PC-9 (cell line): ENCODE data around the gene KBTBD4. TPM values are rescaled to one million over a fixed set of nuclear protein-coding genes. Genes with fewer than 3 reads are reported as not detected.

ENCODE experiments used
- BruUV-seq: library from RNA; stranded (reverse); fragments of 400-500 nt; replicated peaks from 2 replicates; lab custom pipeline; 2021; lab: Mats Ljungman, UMichigan
- CTCF ChIA-PET: fragments of 300-600 bp; sonication (Branson Sonifier 250); formaldehyde crosslinking; loops from one replicate; lab custom pipeline; 2022; ENCODE audit warnings: antibody characterized with exemption; lab: Charles Lee
- POLR2A ChIA-PET: fragments of 300-600 bp; sonication (Branson Sonifier 250); formaldehyde crosslinking; loops from one replicate; lab custom pipeline; 2022; ENCODE audit warnings: antibody characterized with exemption; ENCODE audit not compliant: unreplicated experiment; lab: Charles Lee
- DNase-seq, 2 experiments: peaks; one replicate each; pipeline versions ENCODE4 v3.0.0 to v3.0.0-alpha.2; 2015 to 2022; ENCODE audit warnings: mixed read lengths in 1 of 2
- H2AFZ ChIP-seq: fragments of 200-600 bp; sonication (generic); 2 replicates; pipeline ENCODE4 v1.8.1; 2017; ENCODE audit warnings: antibody characterized with exemption
- H3F3A ChIP-seq: fragments of 200-600 bp; sonication (generic); 2 replicates; pipeline ENCODE4 v1.8.1; 2017; ENCODE audit warnings: antibody characterized with exemption, mild to moderate bottlenecking, low read depth; ENCODE audit not compliant: insufficient read depth
- H3K27ac ChIP-seq: fragments of 200-600 bp; sonication (generic); 2 replicates; pipeline ENCODE4 v1.6.1; 2016; ENCODE audit warnings: mixed run types
- H3K27me3 ChIP-seq: fragments of 200-600 bp; sonication (generic); 2 replicates; pipeline ENCODE4 v1.6.1; 2016; ENCODE audit warnings: low read depth, mixed run types; ENCODE audit not compliant: insufficient read depth
- H3K36me3 ChIP-seq: fragments of 200-600 bp; sonication (generic); 2 replicates; pipeline ENCODE4 v1.6.1; 2016; ENCODE audit warnings: low read depth, mixed run types
- H3K4me1 ChIP-seq: fragments of 200-600 bp; sonication (generic); replicated peaks from 2 replicates; pipeline ENCODE4 v1.6.1; 2016; ENCODE audit warnings: mixed run types; ENCODE audit not compliant: insufficient read depth
- H3K4me2 ChIP-seq: fragments of 200-600 bp; sonication (generic); 2 replicates; pipeline ENCODE4 v1.6.1; 2017; ENCODE audit warnings: mixed run types
- H3K4me3 ChIP-seq: fragments of 200-600 bp; sonication (generic); 2 replicates; pipeline ENCODE4 v1.6.1; 2016; ENCODE audit warnings: mixed run types
- H3K79me2 ChIP-seq: fragments of 200-600 bp; sonication (generic); 2 replicates; pipeline ENCODE4 v1.6.1; 2017; ENCODE audit warnings: low read depth, mixed run types
- H3K9me2 ChIP-seq: fragments of 200-600 bp; sonication (generic); 2 replicates; pipeline ENCODE4 v1.8.1; 2017; ENCODE audit warnings: mild to moderate bottlenecking; ENCODE audit not compliant: insufficient read depth
- H3K9me3 ChIP-seq: fragments of 200-600 bp; sonication (generic); 2 replicates; pipeline ENCODE4 v1.8.1; 2016; ENCODE audit warnings: low read depth; ENCODE audit not compliant: insufficient read depth
- H4K20me1 ChIP-seq: fragments of 200-600 bp; sonication (generic); 2 replicates; pipeline ENCODE4 v1.8.1; 2017; ENCODE audit not compliant: insufficient read depth
- CTCF ChIP-seq: fragments of 200-600 bp; sonication (generic); conservative IDR thresholded peaks from 2 replicates; pipeline ENCODE4 v1.6.1; 2017; ENCODE audit warnings: mixed run types, antibody characterized with exemption, mild to moderate bottlenecking, moderate library complexity
- EZH2 ChIP-seq: fragments of 200-600 bp; sonication (generic); IDR thresholded peaks from 2 replicates; pipeline ENCODE4 v1.8.0; 2017; ENCODE audit warnings: antibody characterized with exemption, low read depth
- intact Hi-C: fragments of 100-400 bp; cut with micrococcal nuclease; formaldehyde crosslinking; loops from one replicate; pipeline ENCODE4 v1.10.0; 2022; ENCODE audit not compliant: unreplicated experiment
- total RNA-seq: library from RNA; stranded (reverse); gene quantifications from 2 replicates; pipeline ENCODE4 v1.2.3, GENCODE V29; 2021

KBTBD4 gene
- total RNA-seq, 1 experiment from 2014 or later, result 20.3 TPM

- intact Hi-C loops, result no loop called here
- no peak overlapping the region for H2AFZ ChIP-seq
- peaks cover 38% of the 10 kb centered on the region for H3K79me2 ChIP-seq
- no peaks in the 10 kb centered on the region for H3K27me3 ChIP-seq
- H3K4me3 ChIP-seq, result no peak overlapping the region
- H3K36me3 ChIP-seq, result peaks cover 27% of the 10 kb centered on the region
- CTCF ChIA-PET, result no interaction called here
- H3K4me1 ChIP-seq, result peaks cover 9% of the 10 kb centered on the region
- H4K20me1 ChIP-seq, result peaks cover 7% of the 10 kb centered on the region; the same call in 1 of the 2 replicates
- no TSS peak for BruUV-seq
- TF ChIP-seq EZH2, result no peak
- no peaks in the 10 kb centered on the region for H3K9me2 ChIP-seq
- POLR2A ChIA-PET, result interaction anchor here (0.6 kb wide), 1 partner anchor 407 kb away, joined by 5 read pairs; no protein-coding TSS in a partner anchor
- no peaks in the 10 kb centered on the region for H3K9me3 ChIP-seq
- no peak for DNase-seq
- no peak overlapping the region for H3K4me2 ChIP-seq
- no peak overlapping the region for H3K27ac ChIP-seq
- peaks cover 7% of the 10 kb centered on the region; the same call in 1 of the 2 replicates for H3F3A ChIP-seq
These were observed 7.4 kb downstream of the KBTBD4 start for GRCh38 chr11:47571357-47571729.

- H2AFZ ChIP-seq, result no peak overlapping the region
- H3K9me2 ChIP-seq, result no peaks in the 10 kb centered on the region
- CTCF ChIA-PET, result no interaction called here
- peaks cover 27% of the 10 kb centered on the region for H3K36me3 ChIP-seq
- no peak for DNase-seq
- H3K4me2 ChIP-seq, result no peak overlapping the region
- peaks cover 44% of the 10 kb centered on the region for H3K79me2 ChIP-seq
- no peaks in the 10 kb centered on the region for H3K27me3 ChIP-seq
- no peak for TF ChIP-seq CTCF
- no peak for TF ChIP-seq EZH2
- peaks cover 9% of the 10 kb centered on the region for H3K4me1 ChIP-seq
- intact Hi-C loops, result no loop called here
- H4K20me1 ChIP-seq, result peaks cover 7% of the 10 kb centered on the region; the same call in 1 of the 2 replicates
- POLR2A ChIA-PET, result interaction anchor here (0.5 to 0.6 kb wide), 3 partner anchors 30 to 407 kb away, joined by 3 to 9 read pairs (median 5); partner anchors contain the start of gene DDB2
- no TSS peak for BruUV-seq
- no peak overlapping the region for H3K27ac ChIP-seq
- no peak overlapping the region for H3K4me3 ChIP-seq
- H3K9me3 ChIP-seq, result no peaks in the 10 kb centered on the region
- H3F3A ChIP-seq, result peaks cover 7% of the 10 kb centered on the region; the same call in 1 of the 2 replicates
These were observed 8.0 kb downstream of the KBTBD4 start for GRCh38 chr11:47570651-47571356.

GRCh38 chr11:47569646-47570045 is 9.1 kb downstream of the KBTBD4 start:
- Histone ChIP-seq H3K27me3 (no peaks in the 10 kb centered on the region), H2AFZ (no peak overlapping the region), H3K36me3 (peaks cover 27% of the 10 kb centered on the region), H3K4me2 (no peak overlapping the region), H3K27ac (no peak overlapping the region), H3K79me2 (peaks cover 52% of the 10 kb centered on the region), H3F3A (peaks cover 7% of the 10 kb centered on the region; the same call in 1 of the 2 replicates), H3K4me3 (no peak overlapping the region), H3K9me3 (no peaks in the 10 kb centered on the region), H4K20me1 (peaks cover 7% of the 10 kb centered on the region; the same call in 1 of the 2 replicates), H3K4me1 (peaks cover 9% of the 10 kb centered on the region), H3K9me2 (no peaks in the 10 kb centered on the region)
- intact Hi-C loops, result loop anchor here (5.0 kb wide), 1 partner anchor 162 kb away; the partner anchor contains the start of gene SLC39A13
- DNase-seq, result no peak
- TF ChIP-seq EZH2, result no peak
- no peak for TF ChIP-seq CTCF
- CTCF ChIA-PET, result interaction anchor here (0.6 kb wide), 1 partner anchor 220 kb away, joined by 4 read pairs; no protein-coding TSS in a partner anchor
- no TSS peak for BruUV-seq
- POLR2A ChIA-PET, result interaction anchor here (0.9 kb wide), 1 partner anchor 140 kb away, joined by 7 read pairs; no protein-coding TSS in a partner anchor
